SK-N-SH treated with all-trans-retinoic acid at 6 μM for 48 hours (cell line): ENCODE measurements around the gene ZDHHC20.

Experiments used
- ARNTL ChIP-seq: fragments of 450-650 bp; formaldehyde crosslinking; IDR thresholded peaks from 2 replicates; pipeline ENCODE4 v1.5.0; 2020; ENCODE audit warnings: low read depth, mild to moderate bottlenecking, moderate library complexity, borderline replicate concordance
- BACH2 ChIP-seq: fragments of 250-450 bp; sonication (Bioruptor Pico); IDR thresholded peaks from 2 replicates; pipeline ENCODE4 v1.9.0; 2021; ENCODE audit warnings: mild to moderate bottlenecking, borderline replicate concordance
- CSDC2 ChIP-seq: fragments of 250-450 bp; sonication (Bioruptor Pico); IDR thresholded peaks from 2 replicates; pipeline ENCODE4 v1.5.0; 2020; ENCODE audit warnings: mild to moderate bottlenecking, moderate library complexity
- ESRRG ChIP-seq: fragments of 250-450 bp; sonication (Bioruptor Pico); IDR thresholded peaks from 2 replicates; pipeline ENCODE4 v1.6.1; 2021; ENCODE audit warnings: mild to moderate bottlenecking
- SNAI2 ChIP-seq: fragments of 250-450 bp; sonication (Bioruptor Pico); IDR thresholded peaks from 2 replicates; pipeline ENCODE4 v1.5.0; 2020; ENCODE audit warnings: mild to moderate bottlenecking, moderate library complexity
- TOX ChIP-seq: fragments of 250-450 bp; sonication (Bioruptor Pico); IDR thresholded peaks from 2 replicates; pipeline ENCODE4 v1.8.0; 2021; ENCODE audit warnings: mild to moderate bottlenecking, moderate library complexity, borderline replicate concordance
- ZC3H10 ChIP-seq: fragments of 250-450 bp; sonication (Bioruptor Pico); IDR thresholded peaks from 2 replicates; pipeline ENCODE4 v1.5.1; 2021; ENCODE audit warnings: mild to moderate bottlenecking, moderate library complexity
- ZFP3 ChIP-seq: fragments of 250-450 bp; sonication (Bioruptor Pico); IDR thresholded peaks from 2 replicates; pipeline ENCODE4 v1.5.0; 2020; ENCODE audit warnings: mild to moderate bottlenecking, moderate library complexity
- TF ChIP-seq, protein P1 (sequence below): fragments of 250-450 bp; sonication (Bioruptor Pico); IDR thresholded peaks from 2 replicates; pipeline ENCODE4 v1.5.1; 2020; ENCODE audit warnings: low read depth, mild to moderate bottlenecking, moderate library complexity
- TF ChIP-seq, protein P2 (sequence below): fragments of 250-450 bp; sonication (Bioruptor Pico); IDR thresholded peaks from 2 replicates; pipeline ENCODE4 v1.8.0; 2020; ENCODE audit warnings: mild to moderate bottlenecking, moderate library complexity, borderline replicate concordance
- TF ChIP-seq, protein P3 (sequence below): fragments of 250-450 bp; sonication (Bioruptor Pico); IDR thresholded peaks from 2 replicates; pipeline ENCODE4 v1.8.0; 2021; ENCODE audit warnings: low read depth, mild to moderate bottlenecking, moderate library complexity, borderline replicate concordance

DNA sequence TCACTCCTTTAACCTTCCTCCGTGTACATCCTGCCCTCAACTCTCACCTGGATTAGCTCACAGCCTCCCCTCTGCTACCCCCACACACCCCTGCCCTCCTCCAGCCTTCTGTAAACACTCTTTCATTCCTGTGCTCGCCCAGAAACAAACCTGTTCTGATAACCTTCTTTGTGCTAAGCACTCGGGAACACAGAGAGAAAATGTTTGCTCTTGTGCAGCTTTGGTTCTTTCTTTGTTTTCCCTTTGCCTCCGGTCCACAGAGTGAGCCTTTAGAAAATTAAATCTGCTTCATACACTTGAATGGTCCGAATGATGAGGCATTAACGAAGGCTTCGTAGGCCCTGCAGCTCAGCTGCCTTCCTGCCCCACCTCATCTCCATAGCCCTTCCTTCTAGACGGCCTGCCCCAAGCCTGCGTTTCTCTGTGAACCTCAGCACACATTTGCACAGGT lies 6.6 kb upstream of the ZDHHC20 start:
- TF ChIP-seq ZFP3 (CRISPR knock-in tag), result no peak
- no peak for TF ChIP-seq ESRRG
- TF ChIP-seq CSDC2, result no peak
- TF ChIP-seq, protein P1, sequence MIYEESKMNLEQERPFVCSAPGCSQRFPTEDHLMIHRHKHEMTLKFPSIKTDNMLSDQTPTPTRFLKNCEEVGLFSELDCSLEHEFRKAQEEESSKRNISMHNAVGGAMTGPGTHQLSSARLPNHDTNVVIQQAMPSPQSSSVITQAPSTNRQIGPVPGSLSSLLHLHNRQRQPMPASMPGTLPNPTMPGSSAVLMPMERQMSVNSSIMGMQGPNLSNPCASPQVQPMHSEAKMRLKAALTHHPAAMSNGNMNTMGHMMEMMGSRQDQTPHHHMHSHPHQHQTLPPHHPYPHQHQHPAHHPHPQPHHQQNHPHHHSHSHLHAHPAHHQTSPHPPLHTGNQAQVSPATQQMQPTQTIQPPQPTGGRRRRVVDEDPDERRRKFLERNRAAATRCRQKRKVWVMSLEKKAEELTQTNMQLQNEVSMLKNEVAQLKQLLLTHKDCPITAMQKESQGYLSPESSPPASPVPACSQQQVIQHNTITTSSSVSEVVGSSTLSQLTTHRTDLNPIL (CRISPR knock-in tag), result no peak
- TF ChIP-seq TOX, result no peak
- TF ChIP-seq BACH2 (CRISPR knock-in tag), result no peak
- TF ChIP-seq, protein P2, sequence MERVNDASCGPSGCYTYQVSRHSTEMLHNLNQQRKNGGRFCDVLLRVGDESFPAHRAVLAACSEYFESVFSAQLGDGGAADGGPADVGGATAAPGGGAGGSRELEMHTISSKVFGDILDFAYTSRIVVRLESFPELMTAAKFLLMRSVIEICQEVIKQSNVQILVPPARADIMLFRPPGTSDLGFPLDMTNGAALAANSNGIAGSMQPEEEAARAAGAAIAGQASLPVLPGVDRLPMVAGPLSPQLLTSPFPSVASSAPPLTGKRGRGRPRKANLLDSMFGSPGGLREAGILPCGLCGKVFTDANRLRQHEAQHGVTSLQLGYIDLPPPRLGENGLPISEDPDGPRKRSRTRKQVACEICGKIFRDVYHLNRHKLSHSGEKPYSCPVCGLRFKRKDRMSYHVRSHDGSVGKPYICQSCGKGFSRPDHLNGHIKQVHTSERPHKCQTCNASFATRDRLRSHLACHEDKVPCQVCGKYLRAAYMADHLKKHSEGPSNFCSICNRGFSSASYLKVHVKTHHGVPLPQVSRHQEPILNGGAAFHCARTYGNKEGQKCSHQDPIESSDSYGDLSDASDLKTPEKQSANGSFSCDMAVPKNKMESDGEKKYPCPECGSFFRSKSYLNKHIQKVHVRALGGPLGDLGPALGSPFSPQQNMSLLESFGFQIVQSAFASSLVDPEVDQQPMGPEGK (CRISPR knock-in tag), result no peak
- no peak for TF ChIP-seq SNAI2 (CRISPR knock-in tag)
- no peak for TF ChIP-seq ARNTL (CRISPR knock-in tag)
- TF ChIP-seq ZC3H10 (CRISPR knock-in tag), result no peak
- TF ChIP-seq, protein P3, sequence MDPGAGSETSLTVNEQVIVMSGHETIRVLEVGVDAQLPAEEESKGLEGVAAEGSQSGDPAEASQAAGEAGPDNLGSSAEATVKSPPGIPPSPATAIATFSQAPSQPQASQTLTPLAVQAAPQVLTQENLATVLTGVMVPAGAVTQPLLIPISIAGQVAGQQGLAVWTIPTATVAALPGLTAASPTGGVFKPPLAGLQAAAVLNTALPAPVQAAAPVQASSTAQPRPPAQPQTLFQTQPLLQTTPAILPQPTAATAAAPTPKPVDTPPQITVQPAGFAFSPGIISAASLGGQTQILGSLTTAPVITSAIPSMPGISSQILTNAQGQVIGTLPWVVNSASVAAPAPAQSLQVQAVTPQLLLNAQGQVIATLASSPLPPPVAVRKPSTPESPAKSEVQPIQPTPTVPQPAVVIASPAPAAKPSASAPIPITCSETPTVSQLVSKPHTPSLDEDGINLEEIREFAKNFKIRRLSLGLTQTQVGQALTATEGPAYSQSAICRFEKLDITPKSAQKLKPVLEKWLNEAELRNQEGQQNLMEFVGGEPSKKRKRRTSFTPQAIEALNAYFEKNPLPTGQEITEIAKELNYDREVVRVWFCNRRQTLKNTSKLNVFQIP, result no peak
